Stimulated activated CD4-positive, alpha-beta T cell treated with anti-CD3 and anti-CD28 coated beads, TNF-alpha, amount 100 ng/mL, for 48 hours (primary cell): ENCODE data around the gene TPT1.
"Not testable (repeated sequence)": the region's sequence is repeated elsewhere in the genome, so short reads cannot be mapped to it uniquely, and the experiment has no call there.

Source experiments
- DNase-seq, 3 donors: peaks; one replicate each; pipeline ENCODE4 v3.0.0-alpha.2; 2020; ENCODE audit warnings: low read depth in 3 of 3

The TPT1 gene

GRCh38 chr13:45301263-45301662, 39.7 kb downstream of the TPT1 start:
- DNase-seq, result no peak

- DNase-seq, result no peak
These were observed 40.6 kb downstream of the TPT1 start for GRCh38 chr13:45300190-45300985.

GRCh38 chr13:45299194-45299593, 41.8 kb downstream of the TPT1 start:
- DNase-seq, result no peak

DNA sequence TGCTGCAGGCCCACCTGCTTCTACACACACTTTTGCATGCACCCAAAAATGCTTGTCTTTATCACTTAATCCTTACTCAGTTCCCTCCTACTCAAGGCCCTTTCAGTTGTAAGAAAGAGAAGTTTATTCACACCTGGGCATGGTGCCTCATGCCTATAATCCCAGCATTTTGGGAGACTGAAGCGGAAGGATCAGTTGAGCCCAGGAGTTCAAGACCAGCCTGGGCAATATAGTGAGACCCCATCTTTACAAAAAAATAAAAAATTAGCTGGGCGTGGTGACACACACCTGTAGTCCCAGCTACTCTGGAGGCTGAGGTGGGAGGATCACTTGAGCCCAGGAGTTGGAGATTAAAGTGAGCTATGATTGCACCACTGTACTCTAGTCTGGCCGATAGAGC, 42.4 kb downstream of the TPT1 start:
- not testable (repeated sequence) for DNase-seq

- no peak for DNase-seq
These were observed 42.8 kb downstream of the TPT1 start for GRCh38 chr13:45298206-45298505.

DNA sequence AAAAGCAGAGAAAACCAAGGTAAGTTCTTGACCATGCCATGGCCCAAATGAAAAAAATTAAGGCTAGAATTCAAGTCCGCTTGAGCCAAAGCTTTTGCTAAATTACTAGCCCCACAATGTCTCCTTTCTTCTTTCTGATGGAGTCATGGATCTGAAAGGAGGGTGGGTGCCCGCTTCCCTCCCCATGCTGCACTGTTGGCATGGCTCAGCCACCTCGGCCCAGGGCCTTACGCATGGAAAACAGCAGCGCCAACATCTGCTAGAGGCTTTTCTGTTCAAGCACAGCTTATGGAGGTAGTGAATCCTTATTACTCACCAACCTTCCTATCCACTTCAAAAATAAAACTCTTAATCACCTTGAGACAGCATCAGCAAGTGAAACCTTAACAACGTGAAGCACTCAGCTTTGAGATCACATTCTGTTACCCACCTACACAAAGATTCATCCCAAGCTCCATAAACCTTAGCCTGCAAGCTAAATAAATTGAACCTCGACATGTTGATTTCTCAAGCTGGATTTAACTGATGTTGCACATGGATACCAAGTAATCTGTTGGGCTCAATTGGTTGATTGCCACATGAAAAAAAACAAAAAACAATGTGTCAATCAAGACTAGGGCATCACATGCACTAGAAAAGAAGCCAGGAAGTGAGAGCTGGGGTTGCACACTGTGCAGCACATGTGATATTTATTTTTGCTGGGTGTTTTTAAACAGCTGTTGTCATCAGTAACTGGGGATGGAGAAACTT, 43.4 kb downstream of the TPT1 start:
- no peak for DNase-seq

DNA sequence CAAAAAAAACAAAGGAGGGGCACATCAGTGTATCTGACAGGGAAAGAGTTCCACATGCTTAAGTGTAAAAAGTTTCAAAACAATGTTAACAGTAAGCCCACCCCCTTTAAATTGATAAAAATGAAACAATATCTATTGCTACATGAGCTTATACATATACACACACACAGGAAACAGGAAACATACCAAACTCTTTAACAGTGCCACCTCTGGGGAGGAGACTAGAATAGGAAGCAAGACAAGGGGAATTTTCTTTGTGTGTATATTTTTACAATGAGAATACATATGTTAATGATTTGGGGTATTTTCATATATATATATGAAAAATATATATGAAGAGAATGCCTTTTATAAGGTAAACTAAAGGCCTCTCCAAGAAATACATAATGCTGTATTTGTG, 44.7 kb downstream of the TPT1 start:
- DNase-seq, result no peak

DNA sequence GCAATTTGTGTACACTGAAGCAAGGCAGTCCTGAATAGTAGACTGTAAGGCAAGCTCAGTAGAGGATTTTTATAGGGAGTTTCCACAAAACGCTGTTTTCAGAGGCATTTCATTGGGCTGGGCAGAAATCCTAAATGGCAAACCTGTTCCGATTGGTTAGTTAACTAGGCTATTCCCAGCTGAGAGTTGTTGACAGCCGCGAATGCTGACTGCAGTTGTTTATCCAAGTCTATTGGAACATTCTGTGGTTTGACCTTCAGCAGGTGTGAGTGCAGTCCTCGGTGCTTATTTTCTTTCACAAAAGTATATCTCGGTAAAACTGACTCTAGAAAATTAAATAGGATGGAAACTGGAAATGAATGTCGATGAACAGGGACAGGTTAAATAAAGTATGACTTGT, 45.4 kb downstream of the TPT1 start:
- DNase-seq, result no peak

- no peak for DNase-seq
These were observed 48.8 kb downstream of the TPT1 start for GRCh38 chr13:45292176-45292575.

DNA sequence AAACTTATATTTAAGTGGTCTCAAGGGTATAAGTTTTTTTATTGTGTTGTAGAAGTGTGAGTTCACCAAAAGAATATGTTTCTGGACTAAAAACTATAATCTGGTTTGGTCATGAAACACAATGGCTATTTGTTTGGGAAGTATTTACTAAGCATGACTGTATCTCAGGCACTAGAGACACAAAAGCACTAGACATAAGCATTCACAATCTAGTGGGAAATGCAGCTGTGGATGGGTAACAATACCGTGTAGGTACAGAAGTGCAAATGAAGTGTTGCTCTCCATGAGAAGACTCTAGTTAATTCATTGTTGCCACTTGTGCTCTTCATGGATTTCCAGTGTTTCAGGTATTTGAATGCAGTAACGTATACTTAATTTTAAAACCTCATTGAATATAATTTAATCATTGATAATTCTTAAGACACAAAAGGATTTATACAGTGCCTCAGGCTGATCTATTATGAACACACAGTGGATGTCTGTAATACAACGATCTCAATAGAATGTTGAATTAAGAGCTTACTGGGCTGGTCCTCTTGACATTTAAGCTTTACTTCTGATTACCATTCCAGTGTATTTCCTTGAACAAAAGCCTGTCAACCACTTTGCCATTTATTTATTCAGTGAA, 50.9 kb downstream of the TPT1 start:
- DNase-seq, result no peak
